DMS53 treated with DMSO at 0.1 percent for 48 hours (cell line): ENCODE measurements around the gene MARK4.
"Not testable (repeated sequence)": the region's sequence is repeated elsewhere in the genome, so short reads cannot be mapped to it uniquely, and the experiment has no call there.

ENCODE experiments used
- DNase-seq: peaks from one replicate; lab custom pipeline; 2025; ENCODE audit not compliant: unreplicated experiment; lab: John Stamatoyannopoulos, UW

MARK4 gene

GRCh38 chr19:45250832-45251451 lies at the start of gene MARK4:
Gene MARK4, plus strand, starts transcription at chr19:45251271. Its CDS starts 318 bp downstream, at chr19:45251589.
- DNase-seq = peak; percentile 5

GRCh38 chr19:45202637-45203036 lies 48.4 kb upstream of the MARK4 start:
- DNase-seq = no peak

- DNase-seq = no peak
Observed at GRCh38 chr19:45205810-45206209, 45.3 kb upstream of the MARK4 start.

- DNase-seq = no peak
Observed at GRCh38 chr19:45206328-45206727, 44.7 kb upstream of the MARK4 start.

- no peak for DNase-seq
Observed at GRCh38 chr19:45211751-45212381, 39.2 kb upstream of the MARK4 start.

GRCh38 chr19:45213031-45213430 lies 38.0 kb upstream of the MARK4 start:
- DNase-seq = no peak

GRCh38 chr19:45215391-45216191 lies 35.5 kb upstream of the MARK4 start:
- no peak for DNase-seq

GRCh38 chr19:45216667-45217066 lies 34.4 kb upstream of the MARK4 start:
- no peak for DNase-seq

- DNase-seq = no peak
Observed at GRCh38 chr19:45217193-45217956, 33.7 kb upstream of the MARK4 start.

- DNase-seq = no peak
Observed at GRCh38 chr19:45217957-45218334, 33.1 kb upstream of the MARK4 start.

GRCh38 chr19:45218426-45218825 lies 32.6 kb upstream of the MARK4 start:
- DNase-seq = no peak

GRCh38 chr19:45218911-45219743 lies 31.9 kb upstream of the MARK4 start:
- no peak for DNase-seq

- no peak for DNase-seq
Observed at GRCh38 chr19:45222724-45223123, 28.3 kb upstream of the MARK4 start.

- no peak for DNase-seq
Observed at GRCh38 chr19:45223879-45224278, 27.2 kb upstream of the MARK4 start.

- no peak for DNase-seq
Observed at GRCh38 chr19:45224645-45225044, 26.4 kb upstream of the MARK4 start.

- not testable (repeated sequence) for DNase-seq
Observed at GRCh38 chr19:45229056-45229455, 22.0 kb upstream of the MARK4 start.

GRCh38 chr19:45231891-45232290 lies 19.2 kb upstream of the MARK4 start:
- no peak for DNase-seq

- no peak for DNase-seq
Observed at GRCh38 chr19:45234089-45234869, 16.8 kb upstream of the MARK4 start.

GRCh38 chr19:45235485-45235884 lies 15.6 kb upstream of the MARK4 start:
- no peak for DNase-seq

- DNase-seq = no peak
Observed at GRCh38 chr19:45238556-45238955, 12.5 kb upstream of the MARK4 start.
